ENCODE data around the gene PHETA2.

Gene PHETA2, protein sequence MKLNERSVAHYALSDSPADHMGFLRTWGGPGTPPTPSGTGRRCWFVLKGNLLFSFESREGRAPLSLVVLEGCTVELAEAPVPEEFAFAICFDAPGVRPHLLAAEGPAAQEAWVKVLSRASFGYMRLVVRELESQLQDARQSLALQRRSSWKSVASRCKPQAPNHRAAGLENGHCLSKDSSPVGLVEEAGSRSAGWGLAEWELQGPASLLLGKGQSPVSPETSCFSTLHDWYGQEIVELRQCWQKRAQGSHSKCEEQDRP

GRCh38 chr22:42074132-42074811 lies at the start of gene PHETA2:
TSS of gene PHETA2 (plus strand) at chr22:42074248. CDS start at chr22:42077294, 3,046 bp downstream.
- TF ChIP-seq CTCF (conservative IDR thresholded peaks at IDR 0.05; ENCODE audit: low read depth, low read length): peak; percentile 39
- no peak for DNase-seq (ENCODE audit: low read depth)
- peak within 1 kb of the TSS; percentile 61 for H3K4me3 ChIP-seq (ENCODE audit: low read length)

GRCh38 chr22:42025421-42025820 lies 48.6 kb upstream of the PHETA2 start:
- DNase-seq (ENCODE audit: low read depth): no peak
- H3K4me3 ChIP-seq (ENCODE audit: low read length): no peak overlapping the region
- TF ChIP-seq CTCF (conservative IDR thresholded peaks at IDR 0.05; ENCODE audit: low read depth, low read length): no peak

DNA sequence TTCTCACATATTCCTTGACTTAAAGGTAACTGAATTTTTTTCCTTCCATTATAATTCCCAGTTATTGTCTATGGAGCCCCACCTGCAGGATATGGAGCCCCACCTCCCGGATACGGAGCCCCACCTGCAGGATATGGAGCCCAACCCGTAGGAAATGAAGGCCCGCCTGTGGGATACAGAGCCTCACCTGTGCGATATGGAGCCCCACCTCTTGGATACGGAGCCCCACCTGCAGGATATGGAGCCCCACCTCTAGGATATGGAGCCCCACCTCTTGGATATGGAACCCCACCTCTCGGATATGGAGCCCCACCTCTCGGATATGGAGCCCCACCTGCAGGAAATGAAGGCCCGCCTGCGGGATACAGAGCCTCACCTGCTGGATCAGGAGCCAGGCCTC lies 47.3 kb upstream of the PHETA2 start:
- no peak overlapping the region for H3K4me3 ChIP-seq (ENCODE audit: low read length)
- TF ChIP-seq CTCF (conservative IDR thresholded peaks at IDR 0.05; ENCODE audit: low read depth, low read length): no peak
- no peak for DNase-seq (ENCODE audit: low read depth)

GRCh38 chr22:42033263-42034181 lies 40.5 kb upstream of the PHETA2 start:
- no peak overlapping the region for H3K4me3 ChIP-seq (ENCODE audit: low read length)
- DNase-seq (ENCODE audit: low read depth): no peak
- no peak for TF ChIP-seq CTCF (conservative IDR thresholded peaks at IDR 0.05; ENCODE audit: low read depth, low read length)

GRCh38 chr22:42035256-42035655 lies 38.8 kb upstream of the PHETA2 start:
- H3K4me3 ChIP-seq (ENCODE audit: low read length): no peak overlapping the region
- TF ChIP-seq CTCF (conservative IDR thresholded peaks at IDR 0.05; ENCODE audit: low read depth, low read length): no peak
- DNase-seq (ENCODE audit: low read depth): no peak

GRCh38 chr22:42039271-42039670 lies 34.8 kb upstream of the PHETA2 start:
- TF ChIP-seq CTCF (conservative IDR thresholded peaks at IDR 0.05; ENCODE audit: low read depth, low read length): no peak
- no peak overlapping the region for H3K4me3 ChIP-seq (ENCODE audit: low read length)
- no peak for DNase-seq (ENCODE audit: low read depth)
